OCI-LY1 (cell line): ENCODE results near the gene LCE1E.

ENCODE experiments used
- CTCF ChIP-seq: fragments of 200-600 bp; sonication (generic), shearing (Covaris generic); IDR thresholded peaks from 2 replicates; pipeline ENCODE4 v1.5.1; 2017; ENCODE audit warnings: mild to moderate bottlenecking, antibody characterized with exemption, low read length, moderate library complexity, mixed read lengths
- EZH2 ChIP-seq: fragments of 200-600 bp; sonication (generic), shearing (Covaris generic); IDR thresholded peaks from 2 replicates; pipeline ENCODE4 v1.8.0; 2017; ENCODE audit warnings: borderline replicate concordance, mixed run types, mild to moderate bottlenecking, antibody characterized with exemption, low read length, moderate library complexity, mixed read lengths

- TF ChIP-seq CTCF (no peak), EZH2 (no peak)
Observed at GRCh38 chr1:152811671-152812070, 25.6 kb downstream of the LCE1E start, which contains the start of gene LCE1B.
